Forelimb muscle (tissue), 1 donor: ENCODE data around the gene S100A6. TPM values are rescaled to one million over a fixed set of nuclear protein-coding genes. Genes with fewer than 3 reads are reported as not detected.
"Not testable (repeated sequence)": the region's sequence is repeated elsewhere in the genome, so short reads cannot be mapped to it uniquely, and the experiment has no call there.

Source experiments
- DNase-seq: peaks from one replicate; pipeline ENCODE4 v3.0.0-alpha.2; 2013; ENCODE audit warnings: low read depth
- polyA plus RNA-seq: library from polyadenylated mRNA; unstranded; fragments of 120-200 nt; gene quantifications from one replicate; pipeline ENCODE4 v1.2.1, GENCODE V29; 2013; ENCODE audit not compliant: insufficient read length

S100A6 gene
- polyA plus RNA-seq, result 191 TPM

GRCh38 chr1:153535242-153536011 lies at the start of gene S100A6:
S100A6 (minus strand) TSS chr1:153535991; CDS start chr1:153535339, 652 bp downstream.
- no peak for DNase-seq

GRCh38 chr1:153585006-153585405 lies 49.2 kb upstream of the S100A6 start:
- no peak for DNase-seq

- no peak for DNase-seq
Measured at GRCh38 chr1:153583976-153584375, 48.2 kb upstream of the S100A6 start.

- DNase-seq, result not testable (repeated sequence)
Measured at GRCh38 chr1:153583514-153583913, 47.7 kb upstream of the S100A6 start.

GRCh38 chr1:153582836-153583235 lies 47.0 kb upstream of the S100A6 start:
- DNase-seq, result not testable (repeated sequence)

GRCh38 chr1:153578936-153579335 lies 43.1 kb upstream of the S100A6 start:
- no peak for DNase-seq

- no peak for DNase-seq
Measured at GRCh38 chr1:153578490-153578889, 42.7 kb upstream of the S100A6 start.

GRCh38 chr1:153577624-153578051 lies 41.8 kb upstream of the S100A6 start:
- no peak for DNase-seq

GRCh38 chr1:153577138-153577537 lies 41.3 kb upstream of the S100A6 start:
- DNase-seq, result no peak

- not testable (repeated sequence) for DNase-seq
Measured at GRCh38 chr1:153575497-153575896, 39.7 kb upstream of the S100A6 start.

GRCh38 chr1:153575081-153575491 lies 39.3 kb upstream of the S100A6 start:
- DNase-seq, result not testable (repeated sequence)

- no peak for DNase-seq
Measured at GRCh38 chr1:153573351-153573750, 37.6 kb upstream of the S100A6 start.

- no peak for DNase-seq
Measured at GRCh38 chr1:153572569-153573015, 36.8 kb upstream of the S100A6 start.

- DNase-seq, result no peak
Measured at GRCh38 chr1:153571706-153572105, 35.9 kb upstream of the S100A6 start.

- no peak for DNase-seq
Measured at GRCh38 chr1:153570874-153571273, 35.1 kb upstream of the S100A6 start.

- no peak for DNase-seq
Measured at GRCh38 chr1:153569465-153569864, 33.7 kb upstream of the S100A6 start.

- DNase-seq, result peak; percentile 45
Measured at GRCh38 chr1:153568367-153569099, 32.7 kb upstream of the S100A6 start.

- DNase-seq, result no peak
Measured at GRCh38 chr1:153567621-153568366, 32.0 kb upstream of the S100A6 start.

GRCh38 chr1:153566414-153567371 lies 30.9 kb upstream of the S100A6 start:
- peak; percentile 26 for DNase-seq

- DNase-seq, result no peak
Measured at GRCh38 chr1:153565529-153566374, 30.0 kb upstream of the S100A6 start, which contains the start of gene S100A2. S100A2 (minus strand) TSS chr1:153565844; CDS start chr1:153563877, 1,967 bp downstream.
